ENCODE measurements around the gene BCAS1.

GRCh38 chr20:53918020-53918311, 152.4 kb downstream of the BCAS1 start:
- TF ChIP-seq CTCF (conservative IDR thresholded peaks at IDR 0.05) (no peak), ZFX (IDR thresholded peaks at IDR 0.05) (no peak)

Data from C4-2B (cell line).